ENCODE measurements around the gene TANC1.

Gene TANC1

DNA sequence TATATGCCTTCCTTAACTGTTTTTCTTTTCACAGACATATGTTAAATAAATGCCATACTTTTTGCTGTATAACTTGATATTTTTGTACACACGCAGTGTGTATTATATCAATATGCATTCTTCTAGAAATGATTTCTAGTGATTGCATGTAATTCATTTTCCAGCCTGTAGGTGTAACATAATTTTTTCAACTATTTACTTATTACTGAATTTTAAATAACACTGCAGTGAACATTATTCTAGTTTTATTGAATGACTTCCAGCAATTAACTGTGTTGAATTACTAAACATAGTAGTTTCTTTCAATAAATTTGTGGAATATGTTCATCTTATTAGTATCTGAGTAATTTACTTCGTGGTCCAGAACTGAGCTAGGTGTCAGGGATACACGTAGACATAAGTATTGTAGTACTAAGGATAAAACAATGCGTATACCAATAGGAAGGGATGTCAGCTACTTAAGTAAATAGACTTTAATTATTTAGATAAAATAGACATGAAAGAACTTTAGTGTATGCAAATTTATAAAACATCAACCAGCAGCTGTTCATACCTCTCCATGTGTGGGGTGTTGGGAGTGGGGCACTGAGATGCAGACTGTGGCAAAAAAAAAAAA, 28.0 kb downstream of the TANC1 start:
- no peak for DNase-seq

DNA sequence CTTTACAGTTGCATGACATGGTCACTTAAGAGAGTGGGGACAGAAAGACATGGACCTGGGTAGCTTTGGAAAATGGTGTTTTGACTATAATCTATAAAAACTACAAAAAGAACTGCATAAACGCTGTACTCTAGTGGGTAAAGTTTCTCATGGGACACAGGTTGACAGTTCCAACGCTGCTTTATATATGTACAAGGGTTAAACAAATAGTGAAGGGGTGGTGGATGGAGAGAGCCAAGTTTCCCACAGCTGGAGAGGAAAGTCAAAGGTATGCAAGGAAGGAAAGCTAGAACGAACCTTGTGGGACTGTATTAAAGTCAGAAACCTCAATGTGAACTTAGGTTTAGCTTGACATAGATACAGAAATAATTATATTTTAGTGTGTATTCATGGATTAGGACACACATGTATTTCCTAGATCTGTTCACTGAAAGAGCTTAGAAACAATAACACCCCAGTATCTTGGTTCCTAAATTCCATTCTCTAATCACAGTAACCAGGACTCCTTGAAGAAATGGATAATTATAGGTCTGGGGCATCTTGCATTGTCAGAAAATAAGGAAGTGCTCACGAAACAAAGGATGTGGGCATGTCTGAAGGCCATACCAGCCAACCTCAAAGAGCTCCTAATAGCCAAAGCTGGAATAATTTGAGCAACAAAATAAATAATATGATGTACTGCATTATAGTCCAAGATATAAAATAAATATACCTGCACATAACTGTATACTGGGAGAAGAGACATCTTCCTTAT, 28.8 kb downstream of the TANC1 start:
- no peak for DNase-seq

DNA sequence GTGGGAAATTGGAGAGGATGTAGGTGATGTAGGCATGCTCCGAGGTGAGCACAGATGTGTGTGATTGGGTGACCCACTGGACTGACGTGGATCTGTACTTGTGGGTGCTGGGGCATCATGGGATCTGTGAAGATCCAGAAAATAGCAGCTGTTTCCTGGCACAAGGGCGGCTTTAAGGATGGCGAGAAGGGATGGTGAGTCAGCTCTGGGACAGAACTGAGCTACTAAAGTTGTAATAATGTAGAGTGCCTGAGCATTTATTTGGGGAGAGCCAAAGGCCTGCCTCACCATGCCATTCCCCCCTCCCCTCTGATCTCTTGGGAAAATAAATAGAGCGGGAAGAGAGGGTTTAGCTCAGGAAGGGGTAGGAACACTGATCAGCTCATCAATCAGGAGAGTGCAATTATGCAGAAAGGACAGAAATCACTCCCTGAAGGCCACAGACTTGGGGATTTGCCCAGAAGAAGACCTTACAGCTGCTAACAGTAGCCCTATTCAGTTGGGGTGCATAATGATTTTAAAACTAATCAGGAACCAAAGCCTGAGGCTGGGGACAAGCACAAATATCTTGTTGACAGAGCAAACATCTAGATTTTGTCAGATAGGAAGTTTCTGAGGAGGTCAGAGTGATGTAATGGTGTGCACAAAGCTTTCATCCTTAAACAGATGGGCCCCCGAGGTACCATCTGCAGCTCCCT, 30.3 kb downstream of the TANC1 start:
- no peak for DNase-seq

DNA sequence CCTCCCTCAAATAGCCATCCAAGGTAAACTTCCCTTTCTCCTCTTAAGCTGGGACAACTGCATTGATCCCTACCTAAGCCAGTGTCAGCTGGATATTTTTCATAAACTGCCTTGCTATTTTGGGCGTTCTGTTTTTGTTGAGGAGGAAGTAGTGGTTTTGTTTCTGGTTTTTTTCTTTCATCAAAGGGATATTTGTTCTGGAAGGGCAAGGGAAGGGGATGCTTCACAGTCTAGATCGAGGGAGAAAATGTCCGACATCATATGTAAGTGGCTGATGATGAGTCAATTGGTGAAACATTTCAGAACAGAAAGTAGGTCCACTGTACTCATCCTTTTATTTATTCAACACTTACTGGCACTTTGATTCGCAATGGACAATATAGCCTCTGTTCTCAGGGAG, 31.0 kb downstream of the TANC1 start:
- no peak for DNase-seq

DNA sequence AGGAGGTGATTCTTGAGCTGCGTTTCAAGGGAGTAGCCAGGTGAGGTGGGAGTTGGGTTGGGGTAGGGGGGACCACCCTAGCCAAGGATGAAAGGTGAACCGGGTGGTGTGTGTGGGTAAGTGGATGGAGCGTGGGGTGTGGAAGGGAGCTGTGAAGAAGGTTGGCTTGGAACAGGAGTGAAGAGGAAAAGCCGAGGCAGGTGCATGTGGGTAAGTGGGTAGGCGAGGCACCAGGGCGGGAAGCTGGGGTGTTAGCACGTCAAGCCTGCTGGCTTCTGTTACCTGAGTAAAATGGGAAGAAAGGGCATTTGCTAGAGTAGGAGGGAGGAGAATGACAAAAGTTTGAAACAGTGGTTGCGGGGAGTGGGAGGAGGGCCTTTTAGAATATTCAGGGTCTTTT, 31.6 kb downstream of the TANC1 start:
- DNase-seq: no peak

DNA sequence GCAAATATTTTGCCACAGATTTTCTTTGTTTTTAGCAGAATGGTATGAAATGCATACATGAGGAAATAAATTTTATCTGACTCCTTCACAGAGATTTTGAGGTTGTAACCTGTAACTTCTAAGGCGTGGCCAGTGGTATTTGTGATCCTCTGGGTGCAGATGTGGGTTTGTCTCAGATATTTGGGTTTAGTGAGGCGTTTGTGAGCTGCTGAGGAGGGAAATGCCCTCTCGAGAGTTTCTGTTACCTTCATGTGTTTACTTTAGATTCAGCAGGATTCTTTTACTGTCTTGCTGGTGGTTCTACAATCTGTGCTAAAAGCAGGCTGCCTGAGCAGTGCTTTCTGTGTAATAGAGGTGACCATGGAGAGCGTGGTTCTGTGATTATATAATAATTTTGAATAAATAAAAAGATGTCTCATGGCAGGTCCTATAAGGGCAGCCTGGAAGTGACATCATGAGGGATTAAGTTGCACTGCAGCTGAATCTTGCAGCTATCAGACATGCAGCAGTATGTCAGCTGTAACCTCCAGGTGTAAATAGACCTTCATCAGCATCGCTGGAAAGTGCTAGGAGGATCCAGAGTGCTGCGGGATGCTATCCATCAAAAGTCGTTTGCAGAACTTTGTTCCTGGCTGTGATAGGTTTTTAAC, 34.1 kb downstream of the TANC1 start:
- DNase-seq: no peak

DNA sequence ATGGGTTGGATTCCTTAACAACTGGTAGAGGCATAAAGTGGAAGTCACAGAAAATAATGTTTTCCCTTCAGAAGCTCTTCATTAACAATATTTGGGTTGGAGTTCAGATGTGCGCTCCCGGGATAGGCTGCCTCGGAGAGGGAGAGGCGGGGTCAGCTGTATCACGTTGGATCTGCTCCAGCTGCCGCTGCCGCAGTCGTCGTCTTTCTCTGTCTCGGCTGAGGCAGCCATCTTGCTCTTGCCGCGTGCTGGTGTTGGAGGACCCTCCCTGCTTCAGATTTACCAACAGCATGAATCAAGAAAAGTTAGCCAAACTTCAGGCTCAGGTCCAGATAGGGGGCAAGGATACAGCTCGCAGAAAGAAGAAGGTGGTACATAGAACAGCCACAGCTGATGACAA, 35.1 kb downstream of the TANC1 start:
- no peak for DNase-seq

DNA sequence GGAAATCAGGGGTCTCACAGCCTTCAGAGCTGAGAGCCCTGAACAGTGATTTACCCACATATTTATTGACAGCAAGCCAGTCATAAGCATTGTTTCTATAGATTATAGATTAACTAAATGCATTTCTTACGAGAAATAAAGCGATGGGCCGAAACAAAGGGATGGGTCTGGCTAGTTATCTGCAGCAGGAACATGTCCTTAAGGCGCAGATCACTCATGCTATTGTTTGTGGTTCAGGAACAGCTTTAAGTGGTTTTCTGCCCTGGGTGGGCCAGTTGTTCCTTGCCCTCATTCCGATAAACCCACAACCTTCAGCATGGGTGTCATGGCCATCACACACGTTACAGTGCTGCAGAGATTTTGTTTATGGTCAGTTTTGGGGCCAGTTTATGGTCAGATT, 36.4 kb downstream of the TANC1 start:
- DNase-seq: no peak

DNA sequence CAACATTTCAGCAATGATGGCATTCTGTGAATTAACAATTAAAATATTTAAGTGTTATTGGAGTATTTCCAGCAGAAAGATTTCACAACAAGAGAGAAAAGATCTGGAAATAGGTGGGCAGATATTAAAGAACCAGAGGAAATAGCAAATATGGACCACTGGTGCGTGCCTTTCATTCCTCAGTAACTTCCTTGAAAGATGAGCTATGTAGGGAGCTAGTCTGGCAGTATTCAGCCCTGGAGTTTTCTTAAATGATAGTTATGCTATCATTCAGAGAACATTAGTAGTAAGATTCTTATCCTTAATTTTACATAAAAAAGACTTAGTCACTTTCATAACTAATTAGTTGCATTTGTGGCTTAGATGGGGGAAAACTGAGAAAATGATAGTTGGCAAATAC, 41.5 kb downstream of the TANC1 start:
- no peak for DNase-seq

DNA sequence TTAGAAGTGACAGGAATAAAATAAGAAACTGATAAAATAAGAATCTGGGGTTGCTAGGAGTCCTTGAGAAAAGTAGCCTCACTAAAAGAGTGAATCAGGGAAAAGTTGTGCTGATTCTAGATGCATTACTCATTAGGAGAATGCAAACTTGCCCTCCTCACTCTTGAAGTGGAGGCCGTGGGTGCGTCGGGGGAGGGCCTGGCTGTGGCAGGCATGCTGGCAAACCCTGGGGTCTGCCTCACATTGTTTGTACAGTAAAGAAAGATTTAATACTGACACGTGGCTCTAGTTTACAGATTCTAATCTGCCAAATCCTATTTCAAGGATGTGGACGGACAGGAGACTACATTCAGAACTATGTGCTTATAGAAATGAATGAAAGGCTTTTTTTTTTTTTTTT, 41.9 kb downstream of the TANC1 start:
- no peak for DNase-seq

DNA sequence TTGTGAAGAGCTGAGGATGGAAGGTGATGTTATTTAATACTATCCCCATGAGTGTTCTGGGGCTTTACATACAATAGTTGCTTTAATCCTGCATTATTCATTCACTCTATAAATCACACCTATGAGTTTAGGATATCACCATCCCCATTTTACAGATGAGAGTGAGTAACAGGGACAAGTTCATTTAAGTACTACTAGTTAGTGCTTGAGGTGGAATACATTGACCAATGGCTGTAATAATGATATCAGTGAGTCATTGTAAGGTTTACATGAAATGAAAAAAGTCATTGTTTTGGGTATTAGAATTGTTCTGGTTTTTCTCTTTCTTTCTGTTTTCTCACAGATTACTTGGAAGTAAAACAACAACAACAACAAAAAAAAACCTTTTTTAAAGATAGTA, 42.5 kb downstream of the TANC1 start:
- DNase-seq: no peak

DNA sequence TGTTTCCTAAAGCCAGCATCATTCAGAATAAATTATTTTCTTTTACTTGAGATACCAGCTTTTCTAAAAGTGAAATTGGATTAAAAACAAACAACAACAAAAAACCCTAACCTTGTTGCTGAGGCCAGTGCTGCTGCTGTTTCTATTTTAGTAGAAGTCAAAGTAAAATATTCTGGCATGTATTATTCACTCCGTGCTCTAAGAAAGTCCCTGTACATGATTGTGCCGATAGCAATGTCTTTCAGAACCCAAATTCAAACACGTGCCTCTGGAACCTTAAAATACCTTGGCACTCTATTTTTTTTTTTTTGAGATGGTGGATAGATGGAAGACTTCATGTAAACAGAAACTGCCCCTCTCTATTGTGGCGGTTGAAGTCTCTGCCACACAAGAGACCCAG, 43.7 kb downstream of the TANC1 start:
- DNase-seq: no peak

DNA sequence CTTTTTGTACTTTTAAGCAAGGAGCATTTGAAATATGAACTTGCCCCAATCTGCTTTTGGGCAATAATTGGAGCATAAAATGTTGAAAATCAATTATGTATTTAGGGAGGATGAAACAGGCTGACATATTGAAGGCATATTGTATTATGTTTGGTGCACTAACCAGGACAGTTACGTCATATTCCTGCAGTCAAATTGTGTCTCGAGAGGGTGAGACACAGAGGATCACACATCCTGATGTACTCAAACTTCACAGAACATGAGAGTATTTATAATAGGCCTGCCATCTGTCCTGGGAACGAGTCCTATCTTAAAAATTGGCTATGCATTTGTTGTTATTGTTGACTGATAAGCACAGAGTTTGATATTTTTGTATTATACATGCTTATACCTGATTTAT, 44.7 kb downstream of the TANC1 start:
- DNase-seq: no peak

DNA sequence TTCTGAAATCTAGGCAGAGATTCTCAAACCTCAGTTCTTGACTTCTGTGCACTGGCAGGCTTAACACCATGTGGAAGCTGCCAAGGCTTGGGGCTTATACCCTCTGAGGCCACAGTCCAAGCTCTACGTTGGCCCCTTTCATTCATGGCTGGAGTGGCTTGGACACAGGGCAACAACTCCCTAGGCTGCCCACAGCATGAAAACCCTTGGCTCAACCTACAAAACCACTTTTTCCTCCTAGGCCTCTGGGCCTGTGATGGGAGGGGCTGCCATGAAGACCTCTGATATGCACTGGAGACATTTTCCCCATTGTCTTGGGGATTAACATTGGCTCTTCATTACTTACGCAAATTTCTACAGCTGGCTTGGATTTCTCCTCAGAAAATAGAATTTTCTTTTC, 46.7 kb downstream of the TANC1 start:
- no peak for DNase-seq

DNA sequence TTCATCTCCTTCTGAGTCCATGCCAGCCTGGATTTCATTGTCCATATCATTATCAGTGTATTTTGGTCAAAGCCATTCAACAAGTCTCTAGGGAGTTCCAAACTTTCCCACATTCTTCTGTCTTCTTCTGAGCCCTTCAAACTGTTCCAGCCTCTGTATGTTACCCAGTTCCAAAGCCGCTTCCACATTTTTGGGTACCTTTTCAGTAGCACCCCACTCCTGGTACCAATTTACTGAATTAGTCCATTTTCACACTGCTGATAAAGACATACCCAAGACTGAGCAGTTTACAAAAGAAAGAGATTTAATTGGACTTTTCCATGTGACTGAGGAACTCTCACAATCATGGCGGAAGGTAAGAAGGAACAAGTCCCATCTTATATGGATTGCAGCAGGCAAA, 47.4 kb downstream of the TANC1 start:
- DNase-seq: no peak

DNA sequence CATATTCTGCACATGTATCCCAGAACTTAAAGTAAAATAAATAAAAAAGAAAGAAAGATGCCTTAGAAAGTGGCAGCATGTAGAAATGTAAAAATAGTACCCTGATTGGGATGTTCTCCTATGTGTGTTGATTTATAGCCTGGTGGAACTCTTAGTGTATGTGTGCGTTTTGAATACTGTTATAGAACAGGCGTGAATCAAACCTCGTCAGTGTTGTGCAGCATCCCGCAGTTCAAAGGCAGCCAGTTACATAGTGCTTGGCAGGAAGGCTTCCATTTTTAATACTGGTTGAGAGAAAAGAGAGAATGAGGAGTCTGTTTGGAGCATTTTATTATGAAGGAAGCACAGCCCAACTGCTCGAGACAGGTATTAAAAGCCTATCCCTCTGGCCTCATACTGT, 49.4 kb downstream of the TANC1 start:
- no peak for DNase-seq

DNA sequence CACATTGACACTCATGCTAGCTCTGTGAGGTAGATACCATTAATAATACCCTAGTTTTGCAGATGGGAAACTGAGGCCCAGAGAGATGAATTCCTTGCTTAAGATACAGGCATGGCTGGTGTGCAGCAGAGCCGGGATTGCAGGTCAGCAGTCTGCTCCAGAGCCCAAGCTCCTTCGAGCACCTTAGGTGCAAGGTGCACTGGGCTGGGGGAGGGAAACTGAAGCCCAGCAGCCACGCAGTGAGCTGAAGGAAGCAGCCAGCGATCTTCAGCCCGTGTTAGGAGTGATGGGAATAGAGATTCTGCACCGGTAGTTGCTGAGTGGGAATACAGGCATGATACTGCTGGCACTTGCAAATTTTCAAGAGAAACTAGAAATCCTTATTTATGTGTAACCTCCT, 50.6 kb downstream of the TANC1 start:
- DNase-seq: no peak

DNA sequence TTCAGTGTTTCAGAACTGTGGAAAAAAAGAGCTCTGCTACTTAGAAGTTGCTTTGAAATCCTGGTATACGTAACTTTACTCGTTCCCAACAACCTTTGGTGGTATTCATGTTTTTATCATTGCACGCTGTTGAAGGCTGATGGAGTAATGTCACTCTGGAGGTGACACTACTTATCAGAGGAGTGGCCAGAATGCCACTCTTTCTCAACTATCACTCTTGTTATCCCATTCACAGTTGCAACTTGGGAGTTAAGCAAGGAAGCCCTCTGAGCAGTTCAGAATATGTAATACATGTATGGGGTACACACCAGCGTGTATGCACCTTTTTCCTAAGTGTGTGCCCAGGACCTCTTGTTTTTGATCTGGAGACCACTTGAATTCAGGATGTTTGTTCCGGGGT, 53.6 kb downstream of the TANC1 start:
- DNase-seq: no peak

DNA sequence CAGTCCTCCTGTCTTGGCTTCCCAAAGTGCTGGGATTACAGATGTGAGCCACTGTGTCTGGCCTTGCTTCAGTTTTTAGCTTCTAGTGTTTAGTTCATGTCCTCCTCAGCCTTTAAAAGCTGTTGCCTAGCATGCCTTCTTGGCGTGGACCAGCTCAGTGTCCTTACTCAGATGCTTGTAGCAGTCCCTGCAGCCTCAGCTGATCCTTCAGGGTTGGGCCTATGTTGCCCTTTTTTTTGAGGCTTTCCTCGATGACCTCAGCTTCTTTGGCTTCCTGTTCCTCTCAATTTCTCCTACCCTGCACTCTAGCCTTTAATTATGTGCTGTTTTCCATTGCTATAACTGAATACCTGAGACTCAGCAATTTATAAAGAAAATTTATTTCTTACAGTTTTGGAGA, 57.7 kb downstream of the TANC1 start:
- no peak for DNase-seq

DNA sequence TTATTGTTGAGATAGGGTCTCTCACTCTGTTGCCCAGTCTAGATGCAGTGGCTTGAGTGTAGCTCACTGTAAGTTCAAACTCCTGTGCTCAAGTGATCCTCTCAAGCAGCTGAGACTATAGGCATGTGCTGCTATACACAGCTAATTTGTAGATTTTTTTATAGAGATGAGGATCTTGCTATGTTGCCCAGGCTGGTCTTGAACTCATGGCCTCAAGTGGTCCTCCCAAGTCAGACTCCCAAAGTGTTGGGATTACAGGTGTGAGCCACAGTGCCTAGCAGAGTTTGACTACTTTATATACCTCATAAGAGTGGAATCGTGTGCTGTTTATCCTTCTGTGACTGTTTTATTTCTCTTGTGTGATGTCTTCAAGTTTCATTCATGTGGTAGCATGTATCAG, 60.3 kb downstream of the TANC1 start:
- DNase-seq: no peak

DNA sequence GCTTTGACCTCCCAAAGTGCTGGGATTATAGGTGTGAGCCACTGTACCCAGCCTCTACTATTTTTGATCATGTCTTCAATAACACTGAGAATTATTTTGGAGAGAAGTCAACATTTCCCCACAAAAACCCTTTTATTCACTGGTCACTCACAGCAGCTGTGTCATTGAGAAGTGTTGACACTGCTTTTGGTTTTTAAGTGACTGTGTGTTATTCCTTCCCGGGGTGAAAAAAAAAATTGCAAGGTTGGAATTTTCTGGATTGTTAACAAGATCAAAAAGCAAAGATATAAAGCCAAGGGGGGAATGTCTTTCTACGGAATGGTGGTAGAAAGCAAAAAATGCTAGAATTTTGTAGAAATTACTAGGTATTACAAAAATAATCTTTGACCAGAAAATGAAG, 61.5 kb downstream of the TANC1 start:
- no peak for DNase-seq

DNA sequence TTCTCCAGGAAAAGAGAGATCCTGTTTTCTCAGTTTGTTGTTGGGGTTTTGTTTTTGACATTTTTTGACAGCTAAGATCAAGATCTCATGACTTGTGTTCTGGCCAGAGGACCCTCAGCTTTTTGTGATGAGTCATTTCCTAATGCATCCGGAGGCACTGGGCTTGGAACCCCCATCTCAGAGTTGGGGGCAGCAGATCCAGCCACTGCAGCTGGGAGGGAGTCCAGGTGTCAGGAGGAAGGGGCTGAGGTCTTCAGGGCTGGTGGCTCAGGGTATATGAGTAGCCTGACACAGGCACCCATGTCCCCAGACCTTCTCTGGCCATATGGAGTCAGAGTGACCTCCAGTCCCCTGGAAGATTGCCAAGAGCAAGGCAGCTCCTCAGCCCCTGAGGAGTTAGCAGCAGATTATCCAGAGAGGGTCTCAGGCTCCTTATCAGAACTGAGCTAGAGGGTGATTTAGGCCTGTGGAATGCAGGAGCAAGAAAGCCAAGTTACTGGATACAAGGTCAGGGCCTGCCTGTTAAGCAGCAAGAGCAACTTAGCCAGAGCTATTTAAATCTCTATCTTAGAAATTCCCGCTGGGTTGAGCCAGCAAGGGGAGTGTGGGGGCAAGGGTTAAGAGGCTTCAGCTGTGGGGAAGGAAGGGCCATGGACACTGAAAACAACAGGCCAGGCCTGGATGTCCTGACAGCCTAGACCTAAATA, 62.4 kb downstream of the TANC1 start:
- DNase-seq: no peak

DNA sequence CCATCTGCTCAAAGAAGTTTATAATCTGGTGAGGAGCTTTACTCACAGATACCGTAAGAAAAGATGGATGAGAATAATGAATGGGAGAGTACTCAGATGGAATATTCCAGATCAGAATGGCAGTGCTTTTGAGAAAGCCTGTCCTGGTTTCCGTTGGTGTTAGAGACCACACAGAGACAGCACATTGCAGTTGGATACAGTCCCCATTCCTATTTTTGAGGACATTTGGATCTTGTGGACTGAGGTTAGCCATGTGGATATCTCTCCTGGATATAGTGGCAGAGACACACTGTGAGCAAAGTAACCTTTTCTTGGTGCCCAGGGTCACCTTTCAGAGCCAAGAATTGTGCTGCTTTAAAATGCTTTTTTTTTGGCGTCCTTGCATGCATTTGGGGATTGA, 63.7 kb downstream of the TANC1 start:
- DNase-seq: no peak
